Inflammatory macrophage treated with lipopolysaccharide for 4 hours (primary cell): Measurements from ENCODE around the gene FILIP1L.
"Not testable (repeated sequence)": the region's sequence is repeated elsewhere in the genome, so short reads cannot be mapped to it uniquely, and the experiment has no call there.

ENCODE experiments used
- DNase-seq: peaks from one replicate; pipeline ENCODE4 v3.0.0-alpha.2; 2020

The FILIP1L gene

GRCh38 chr3:100096866-100097265, 17.4 kb downstream of the FILIP1L start:
- DNase-seq: no peak

GRCh38 chr3:100096286-100096685, 18.0 kb downstream of the FILIP1L start:
- not testable (repeated sequence) for DNase-seq

- no peak for DNase-seq
Measured at GRCh38 chr3:100093831-100094230, 20.5 kb downstream of the FILIP1L start.

DNA sequence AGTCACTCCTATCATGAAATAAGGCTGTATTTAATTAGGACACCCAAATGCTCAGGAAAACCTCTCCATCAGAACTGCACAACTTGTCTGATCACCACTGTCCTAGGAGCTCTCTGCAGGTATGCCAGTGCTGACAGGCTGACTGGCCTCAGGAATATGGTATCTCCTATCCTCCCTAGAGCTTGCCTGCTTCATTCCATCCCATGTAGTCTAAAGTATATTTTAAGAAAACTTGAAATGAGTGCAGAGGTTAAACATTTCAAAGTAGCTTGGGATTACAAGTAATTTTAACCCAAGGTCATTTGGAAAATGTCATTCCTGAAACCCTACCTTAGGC, 23.7 kb downstream of the FILIP1L start:
- no peak for DNase-seq

GRCh38 chr3:100089812-100090668, 24.3 kb downstream of the FILIP1L start:
- DNase-seq: peak; percentile 54

- DNase-seq: no peak
Measured at GRCh38 chr3:100088735-100089368, 25.4 kb downstream of the FILIP1L start.

DNA sequence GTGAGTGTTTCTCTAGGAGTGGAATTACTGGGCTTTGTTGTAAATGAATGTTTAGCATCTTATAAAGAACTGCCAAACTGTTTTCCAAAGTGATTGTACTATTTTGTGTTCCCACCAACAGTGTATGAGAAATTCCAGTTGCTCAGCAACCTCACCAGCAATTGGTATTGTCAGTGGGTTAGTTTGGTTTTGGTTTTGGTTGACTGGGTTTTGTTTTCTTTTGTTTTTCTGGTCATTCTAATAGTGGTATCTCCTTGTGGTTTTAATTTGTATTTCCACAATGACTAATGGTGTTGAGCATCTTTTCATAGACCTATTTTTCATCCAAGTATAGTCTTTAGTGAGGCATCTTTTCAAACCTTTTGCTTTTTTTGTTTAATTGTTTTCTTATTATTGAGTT, 27.1 kb downstream of the FILIP1L start:
- DNase-seq: peak; percentile 15

- DNase-seq: no peak
Measured at GRCh38 chr3:100086401-100086800, 27.9 kb downstream of the FILIP1L start.

GRCh38 chr3:100084100-100084806, 30.0 kb downstream of the FILIP1L start:
- peak; percentile 76 for DNase-seq

DNA sequence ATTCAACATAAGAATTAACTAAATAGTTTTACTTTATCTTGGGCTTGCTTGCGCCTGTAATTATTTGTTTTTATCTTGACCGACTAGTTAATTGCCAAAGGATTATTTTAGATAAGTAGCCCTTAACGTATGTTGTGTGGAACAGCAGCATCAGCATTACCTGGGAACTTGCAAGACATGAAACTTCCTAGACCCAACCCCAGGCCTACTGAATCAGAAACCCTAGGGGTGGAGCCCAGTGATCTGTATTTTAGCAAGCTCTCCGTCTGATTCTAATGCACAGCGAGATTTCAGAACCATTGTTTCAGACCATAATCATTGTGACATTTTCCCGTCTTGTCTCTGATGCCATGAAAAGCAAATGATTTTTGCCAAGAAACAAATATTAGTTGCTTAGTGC, 31.1 kb downstream of the FILIP1L start:
- no peak for DNase-seq

- no peak for DNase-seq
Measured at GRCh38 chr3:100082714-100083113, 31.6 kb downstream of the FILIP1L start.

- DNase-seq: no peak
Measured at GRCh38 chr3:100081986-100082692, 32.2 kb downstream of the FILIP1L start.

GRCh38 chr3:100081311-100081710, 33.0 kb downstream of the FILIP1L start:
- no peak for DNase-seq

DNA sequence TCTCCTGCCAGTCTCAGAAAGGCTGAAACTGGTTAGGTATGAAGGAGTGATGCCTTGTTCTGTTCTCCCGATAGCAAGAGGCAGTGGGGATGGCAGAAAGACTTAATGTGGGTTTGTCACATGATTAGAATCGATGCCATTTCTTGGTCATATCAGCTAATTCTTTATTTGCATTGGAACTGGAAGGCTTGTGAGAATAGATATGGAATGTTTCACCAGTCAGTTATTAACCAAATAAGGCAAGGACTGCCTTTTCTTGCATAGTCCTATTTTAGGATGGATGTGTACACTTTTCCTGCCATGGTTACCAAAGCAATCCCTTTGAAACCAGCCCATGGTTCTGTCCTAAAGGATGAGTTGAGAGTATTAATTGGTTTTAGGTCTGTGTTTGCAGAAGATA, 33.7 kb downstream of the FILIP1L start:
- DNase-seq: no peak

- no peak for DNase-seq
Measured at GRCh38 chr3:100079328-100079727, 35.0 kb downstream of the FILIP1L start.

- DNase-seq: no peak
Measured at GRCh38 chr3:100076731-100077529, 37.4 kb downstream of the FILIP1L start.

GRCh38 chr3:100075851-100076730, 38.2 kb downstream of the FILIP1L start:
- DNase-seq: no peak

- no peak for DNase-seq
Measured at GRCh38 chr3:100075196-100075595, 39.1 kb downstream of the FILIP1L start.

- DNase-seq: peak; percentile 48
Measured at GRCh38 chr3:100073714-100074307, 40.5 kb downstream of the FILIP1L start.

- DNase-seq: peak; percentile 11
Measured at GRCh38 chr3:100073049-100073713, 41.1 kb downstream of the FILIP1L start.
